ENCODE results near the gene THEMIS. TPM values are rescaled to one million over a fixed set of nuclear protein-coding genes. Genes with fewer than 3 reads are reported as not detected.

THEMIS gene
- total RNA-seq, 4 donors from 2014 or later = 3.8 to 9.1 (median 6.0) TPM

DNA sequence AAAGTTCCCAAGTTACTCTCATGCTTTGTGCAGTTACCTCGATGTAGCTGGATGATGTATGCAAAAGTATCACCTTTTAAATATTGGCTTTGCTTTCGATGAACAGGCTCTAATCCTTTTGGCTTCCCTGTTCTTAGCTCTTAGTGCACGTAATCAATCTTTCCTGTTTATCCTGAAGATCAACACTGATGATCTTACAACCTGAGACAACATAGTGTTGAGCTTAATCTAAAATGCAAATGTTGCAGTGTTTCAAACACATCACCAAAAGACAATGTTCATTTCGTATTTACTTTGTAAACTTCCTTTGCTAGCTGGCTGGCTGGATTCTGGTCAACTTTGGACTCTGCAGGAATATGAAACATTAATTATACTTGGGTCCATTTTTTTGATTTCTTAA is 132.1 kb downstream of the THEMIS start:
- H3K27ac ChIP-seq = no peak overlapping the region
- H3K36me3 ChIP-seq = no peaks in the 10 kb centered on the region
- no peak for DNase-seq
- H3K9me3 ChIP-seq = no peaks in the 10 kb centered on the region
- no peak for TF ChIP-seq POLR2A (IDR thresholded peaks at IDR 0.05)
- TF ChIP-seq, protein P1, sequence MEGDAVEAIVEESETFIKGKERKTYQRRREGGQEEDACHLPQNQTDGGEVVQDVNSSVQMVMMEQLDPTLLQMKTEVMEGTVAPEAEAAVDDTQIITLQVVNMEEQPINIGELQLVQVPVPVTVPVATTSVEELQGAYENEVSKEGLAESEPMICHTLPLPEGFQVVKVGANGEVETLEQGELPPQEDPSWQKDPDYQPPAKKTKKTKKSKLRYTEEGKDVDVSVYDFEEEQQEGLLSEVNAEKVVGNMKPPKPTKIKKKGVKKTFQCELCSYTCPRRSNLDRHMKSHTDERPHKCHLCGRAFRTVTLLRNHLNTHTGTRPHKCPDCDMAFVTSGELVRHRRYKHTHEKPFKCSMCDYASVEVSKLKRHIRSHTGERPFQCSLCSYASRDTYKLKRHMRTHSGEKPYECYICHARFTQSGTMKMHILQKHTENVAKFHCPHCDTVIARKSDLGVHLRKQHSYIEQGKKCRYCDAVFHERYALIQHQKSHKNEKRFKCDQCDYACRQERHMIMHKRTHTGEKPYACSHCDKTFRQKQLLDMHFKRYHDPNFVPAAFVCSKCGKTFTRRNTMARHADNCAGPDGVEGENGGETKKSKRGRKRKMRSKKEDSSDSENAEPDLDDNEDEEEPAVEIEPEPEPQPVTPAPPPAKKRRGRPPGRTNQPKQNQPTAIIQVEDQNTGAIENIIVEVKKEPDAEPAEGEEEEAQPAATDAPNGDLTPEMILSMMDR (IDR thresholded peaks at IDR 0.05) = no peak
- no peak overlapping the region for H3K4me3 ChIP-seq
- H3K4me1 ChIP-seq = no peaks in the 10 kb centered on the region
- no peaks in the 10 kb centered on the region for H3K27me3 ChIP-seq

DNA sequence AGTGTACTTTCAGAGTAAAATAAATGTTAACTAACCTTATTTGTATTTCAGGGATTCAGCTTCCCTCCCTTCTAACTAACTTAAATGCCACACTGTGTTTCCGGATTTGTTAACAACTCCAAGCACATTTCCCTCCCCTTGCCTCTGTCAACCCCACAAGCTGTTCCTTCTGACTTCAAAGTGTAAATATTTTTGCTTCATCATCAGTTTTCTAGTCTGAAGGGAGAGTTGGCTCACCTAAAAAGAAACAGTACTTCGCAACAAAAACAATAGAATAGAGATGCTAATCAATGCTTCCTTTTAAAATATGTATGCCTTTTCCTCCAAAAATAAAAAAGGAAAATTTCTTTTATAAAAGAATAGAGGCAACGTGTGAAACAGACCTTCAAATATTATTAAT is 132.6 kb downstream of the THEMIS start:
- Histone ChIP-seq H3K27me3 (no peaks in the 10 kb centered on the region), H3K9me3 (no peaks in the 10 kb centered on the region), H3K27ac (no peak overlapping the region), H3K4me1 (no peaks in the 10 kb centered on the region), H3K4me3 (no peak overlapping the region), H3K36me3 (no peaks in the 10 kb centered on the region)
- DNase-seq = no peak
- TF ChIP-seq POLR2A (IDR thresholded peaks at IDR 0.05) = no peak
- TF ChIP-seq, protein P1 (IDR thresholded peaks at IDR 0.05) = no peak

DNA sequence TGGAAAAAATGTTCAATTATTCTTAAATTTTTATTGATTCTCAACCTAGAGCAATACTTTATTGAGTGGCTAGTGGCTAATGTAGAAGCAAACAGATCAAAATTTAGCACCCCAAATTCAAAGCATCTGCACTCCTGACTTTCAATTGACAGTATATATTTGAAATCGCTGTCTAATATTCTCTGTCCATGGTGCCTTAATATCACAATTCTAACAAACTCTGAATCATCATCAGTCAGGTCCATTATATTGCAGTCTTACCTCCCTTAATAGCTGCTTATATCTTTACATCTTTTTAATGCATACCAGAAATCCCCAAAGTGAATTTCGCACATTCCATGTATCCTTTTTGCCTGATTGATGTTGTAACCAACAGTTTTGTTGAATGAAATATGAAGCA is 134.9 kb downstream of the THEMIS start:
- DNase-seq = no peak
- H3K36me3 ChIP-seq = no peaks in the 10 kb centered on the region
- no peaks in the 10 kb centered on the region for H3K27me3 ChIP-seq
- H3K9me3 ChIP-seq = no peaks in the 10 kb centered on the region
- H3K27ac ChIP-seq = no peak overlapping the region
- TF ChIP-seq, protein P1 (IDR thresholded peaks at IDR 0.05) = no peak
- no peak for TF ChIP-seq POLR2A (IDR thresholded peaks at IDR 0.05)
- no peak overlapping the region for H3K4me3 ChIP-seq
- H3K4me1 ChIP-seq = no peaks in the 10 kb centered on the region

DNA sequence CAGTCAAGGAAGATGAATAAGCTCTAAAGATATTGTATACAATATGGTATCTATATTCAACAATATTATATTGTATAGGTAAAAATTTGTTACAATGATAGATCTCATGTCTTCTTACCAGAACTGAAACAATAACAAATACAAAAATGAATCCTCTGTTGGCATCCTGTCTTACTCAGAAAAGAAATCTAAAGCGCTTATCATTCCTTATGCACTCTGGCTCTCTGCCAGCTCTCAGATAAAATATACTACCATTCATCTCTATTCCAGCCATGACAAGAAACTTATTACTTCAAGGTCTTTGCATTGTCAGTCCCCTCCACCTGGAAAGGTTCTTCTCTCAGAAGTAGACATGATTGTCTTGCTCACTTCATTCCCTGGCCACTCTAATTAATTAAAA is 138.6 kb downstream of the THEMIS start:
- no peak for TF ChIP-seq POLR2A (IDR thresholded peaks at IDR 0.05)
- Histone ChIP-seq H3K9me3 (no peaks in the 10 kb centered on the region), H3K4me1 (no peaks in the 10 kb centered on the region), H3K27me3 (no peaks in the 10 kb centered on the region), H3K27ac (no peak overlapping the region), H3K4me3 (no peak overlapping the region), H3K36me3 (no peaks in the 10 kb centered on the region)
- DNase-seq = no peak

DNA sequence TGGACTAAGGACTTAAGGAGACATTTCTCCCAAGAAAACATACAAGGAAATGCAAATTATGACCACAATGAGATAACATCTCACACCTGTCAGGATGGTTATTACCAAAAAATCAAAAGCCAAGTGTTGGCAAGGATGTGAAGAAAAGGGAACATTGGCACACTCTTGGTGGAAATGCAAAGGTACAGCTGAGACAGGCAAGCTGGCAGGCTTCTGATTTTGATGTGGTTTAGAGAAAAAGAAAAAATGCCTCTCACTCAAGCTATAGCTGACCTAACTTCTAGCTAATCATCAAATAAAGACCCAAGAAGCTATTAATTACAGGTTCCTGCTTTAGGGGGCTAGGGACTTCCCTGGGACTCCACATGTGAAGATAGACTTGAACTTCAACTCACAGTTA is 139.8 kb downstream of the THEMIS start:
- H3K27ac ChIP-seq = no peak overlapping the region
- TF ChIP-seq, protein P1 (IDR thresholded peaks at IDR 0.05) = no peak
- TF ChIP-seq POLR2A (IDR thresholded peaks at IDR 0.05) = no peak
- H3K9me3 ChIP-seq = no peaks in the 10 kb centered on the region
- no peaks in the 10 kb centered on the region for H3K27me3 ChIP-seq
- H3K4me1 ChIP-seq = no peaks in the 10 kb centered on the region
- no peaks in the 10 kb centered on the region for H3K36me3 ChIP-seq
- no peak for DNase-seq
- no peak overlapping the region for H3K4me3 ChIP-seq

DNA sequence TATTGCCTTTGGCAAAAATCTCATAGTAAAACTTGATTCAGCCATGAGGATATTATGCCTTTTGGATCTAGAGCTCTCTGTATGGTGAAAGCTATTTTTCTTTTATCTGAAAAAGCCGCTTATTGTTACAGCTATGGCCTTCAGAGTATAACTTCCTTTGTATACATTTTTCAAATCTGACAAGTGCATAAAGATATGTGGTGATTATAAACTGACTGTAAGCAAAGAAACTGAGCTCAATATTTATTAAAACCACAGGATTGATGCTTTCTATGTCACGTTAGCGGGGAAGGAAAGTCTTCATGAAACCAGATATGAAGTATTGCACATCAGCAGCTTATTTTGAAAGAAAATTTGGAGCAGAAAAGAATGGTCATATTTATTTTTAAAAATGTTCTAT is 151.8 kb downstream of the THEMIS start:
- H3K36me3 ChIP-seq = no peaks in the 10 kb centered on the region
- no peak overlapping the region for H3K4me3 ChIP-seq
- no peak for DNase-seq
- H3K27me3 ChIP-seq = no peaks in the 10 kb centered on the region
- H3K27ac ChIP-seq = no peak overlapping the region
- TF ChIP-seq, protein P1 (IDR thresholded peaks at IDR 0.05) = no peak
- TF ChIP-seq POLR2A (IDR thresholded peaks at IDR 0.05) = no peak
- H3K4me1 ChIP-seq = no peaks in the 10 kb centered on the region
- H3K9me3 ChIP-seq = no peaks in the 10 kb centered on the region

Measured in Peyer's patch (tissue), 4 donors.